Measurements from ENCODE around the gene DCUN1D4.

Gene DCUN1D4

GRCh38 chr4:51840781-51841180 is 2.2 kb upstream of the DCUN1D4 start:
- Histone ChIP-seq H3K79me2 (no peaks in the 10 kb centered on the region), H3K27ac (no peak overlapping the region), H3K4me2 (ENCODE audit: low read length) (no peak overlapping the region), H3K36me3 (ENCODE audit: control insufficient read depth, insufficient read depth, low read length) (no peaks in the 10 kb centered on the region), H3K4me1 (no peaks in the 10 kb centered on the region), H3K27me3 (ENCODE audit: control insufficient read depth, insufficient read depth, low read length) (no peaks in the 10 kb centered on the region), H3K9ac (no peak overlapping the region), H2AFZ (no peak overlapping the region), H3K9me3 (ENCODE audit: control insufficient read depth, low read length) (no peaks in the 10 kb centered on the region), H3K4me3 (ENCODE audit: low read depth, low read length) (no peak overlapping the region)
- TF ChIP-seq, protein P1, sequence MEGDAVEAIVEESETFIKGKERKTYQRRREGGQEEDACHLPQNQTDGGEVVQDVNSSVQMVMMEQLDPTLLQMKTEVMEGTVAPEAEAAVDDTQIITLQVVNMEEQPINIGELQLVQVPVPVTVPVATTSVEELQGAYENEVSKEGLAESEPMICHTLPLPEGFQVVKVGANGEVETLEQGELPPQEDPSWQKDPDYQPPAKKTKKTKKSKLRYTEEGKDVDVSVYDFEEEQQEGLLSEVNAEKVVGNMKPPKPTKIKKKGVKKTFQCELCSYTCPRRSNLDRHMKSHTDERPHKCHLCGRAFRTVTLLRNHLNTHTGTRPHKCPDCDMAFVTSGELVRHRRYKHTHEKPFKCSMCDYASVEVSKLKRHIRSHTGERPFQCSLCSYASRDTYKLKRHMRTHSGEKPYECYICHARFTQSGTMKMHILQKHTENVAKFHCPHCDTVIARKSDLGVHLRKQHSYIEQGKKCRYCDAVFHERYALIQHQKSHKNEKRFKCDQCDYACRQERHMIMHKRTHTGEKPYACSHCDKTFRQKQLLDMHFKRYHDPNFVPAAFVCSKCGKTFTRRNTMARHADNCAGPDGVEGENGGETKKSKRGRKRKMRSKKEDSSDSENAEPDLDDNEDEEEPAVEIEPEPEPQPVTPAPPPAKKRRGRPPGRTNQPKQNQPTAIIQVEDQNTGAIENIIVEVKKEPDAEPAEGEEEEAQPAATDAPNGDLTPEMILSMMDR (IDR thresholded peaks at IDR 0.05): no peak

DNA sequence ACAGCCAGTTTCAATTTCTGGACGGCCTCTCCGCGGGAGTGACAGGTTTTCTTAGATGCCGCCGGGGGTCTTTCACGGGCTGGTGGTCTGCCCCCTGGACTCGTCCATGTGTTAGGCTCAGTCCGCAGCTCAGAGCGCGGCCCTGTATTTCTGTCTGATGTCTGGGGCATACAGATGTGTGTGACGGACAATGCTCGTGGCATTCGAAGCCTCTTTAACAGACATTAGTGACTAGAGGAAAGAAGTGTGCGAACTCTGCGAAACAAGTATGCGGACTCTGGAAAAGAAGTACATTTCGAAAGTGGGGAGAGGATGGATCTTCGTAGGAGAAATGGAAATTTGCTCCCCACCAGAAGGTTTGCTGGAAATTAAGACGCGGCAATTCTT is 793 bp upstream of the DCUN1D4 start:
- H3K9me3 ChIP-seq (ENCODE audit: control insufficient read depth, low read length): no peaks in the 10 kb centered on the region
- no peaks in the 10 kb centered on the region for H3K27me3 ChIP-seq (ENCODE audit: control insufficient read depth, insufficient read depth, low read length)
- no peak overlapping the region for H3K9ac ChIP-seq
- H3K4me1 ChIP-seq: peaks cover 4% of the 10 kb centered on the region
- peak overlapping the region; percentile 90 for H2AFZ ChIP-seq
- no peaks in the 10 kb centered on the region for H3K36me3 ChIP-seq (ENCODE audit: control insufficient read depth, insufficient read depth, low read length)
- peaks cover 10% of the 10 kb centered on the region for H3K79me2 ChIP-seq
- H3K4me3 ChIP-seq (ENCODE audit: low read depth, low read length): peak overlapping the region; percentile 82
- H3K27ac ChIP-seq: peak overlapping the region; percentile 65
- H3K4me2 ChIP-seq (ENCODE audit: low read length): peak overlapping the region; percentile 78
- TF ChIP-seq, protein P1 (IDR thresholded peaks at IDR 0.05): no peak

DNA sequence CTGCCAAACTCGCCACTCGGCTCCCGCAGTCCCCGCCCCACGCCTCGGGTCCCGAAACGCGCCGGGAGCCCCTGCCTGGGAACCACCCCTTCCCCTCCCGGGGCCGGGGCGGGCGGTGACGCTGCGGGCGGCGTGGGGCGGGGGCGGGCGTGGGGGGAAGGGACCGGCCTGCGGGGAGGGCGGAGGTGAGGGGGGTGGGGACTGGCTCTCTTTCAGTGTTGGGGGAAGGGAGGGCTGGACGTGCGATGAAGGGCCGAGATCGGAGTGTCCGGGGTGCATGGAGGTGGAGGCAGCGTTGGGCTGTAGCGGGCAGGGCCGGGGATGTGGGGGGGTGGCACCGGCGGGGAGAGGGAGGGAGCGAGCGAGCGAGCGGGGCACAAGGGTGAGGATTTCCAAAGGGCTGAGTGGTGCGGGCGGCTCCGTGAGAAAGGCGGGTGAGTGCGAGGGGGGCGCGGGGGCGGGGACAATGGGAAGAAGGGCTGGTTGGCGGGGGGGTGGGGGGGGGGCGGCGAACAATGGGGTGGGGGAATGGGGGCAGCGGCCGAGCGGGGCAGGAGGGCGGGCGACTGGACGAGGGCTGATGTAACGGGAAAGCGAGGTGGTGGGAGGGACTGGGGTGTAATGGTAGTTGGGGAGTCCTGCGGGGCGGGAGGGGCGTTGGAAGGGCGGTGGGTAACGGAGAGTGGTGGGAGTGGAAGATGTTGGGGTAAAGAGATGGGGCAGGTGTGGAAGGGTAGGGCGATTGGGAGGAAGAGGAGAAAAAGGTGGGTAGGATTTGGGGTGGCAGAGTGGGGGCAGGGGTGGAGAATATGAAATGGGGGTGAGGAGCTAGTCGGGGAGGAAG is 578 bp downstream of the DCUN1D4 start:
- TF ChIP-seq, protein P1 (IDR thresholded peaks at IDR 0.05): no peak
- no peak overlapping the region for H3K9ac ChIP-seq
- no peaks in the 10 kb centered on the region for H3K9me3 ChIP-seq (ENCODE audit: control insufficient read depth, low read length)
- H3K79me2 ChIP-seq: peaks cover 10% of the 10 kb centered on the region
- H3K27me3 ChIP-seq (ENCODE audit: control insufficient read depth, insufficient read depth, low read length): no peaks in the 10 kb centered on the region
- peaks cover 4% of the 10 kb centered on the region for H3K4me1 ChIP-seq
- H3K36me3 ChIP-seq (ENCODE audit: control insufficient read depth, insufficient read depth, low read length): no peaks in the 10 kb centered on the region
- peak overlapping the region; percentile 91 for H3K4me2 ChIP-seq (ENCODE audit: low read length)
- peak overlapping the region; percentile 82 for H3K4me3 ChIP-seq (ENCODE audit: low read depth, low read length)
- peak overlapping the region; percentile 85 for H3K27ac ChIP-seq
- H2AFZ ChIP-seq: peak overlapping the region; percentile 67

DNA sequence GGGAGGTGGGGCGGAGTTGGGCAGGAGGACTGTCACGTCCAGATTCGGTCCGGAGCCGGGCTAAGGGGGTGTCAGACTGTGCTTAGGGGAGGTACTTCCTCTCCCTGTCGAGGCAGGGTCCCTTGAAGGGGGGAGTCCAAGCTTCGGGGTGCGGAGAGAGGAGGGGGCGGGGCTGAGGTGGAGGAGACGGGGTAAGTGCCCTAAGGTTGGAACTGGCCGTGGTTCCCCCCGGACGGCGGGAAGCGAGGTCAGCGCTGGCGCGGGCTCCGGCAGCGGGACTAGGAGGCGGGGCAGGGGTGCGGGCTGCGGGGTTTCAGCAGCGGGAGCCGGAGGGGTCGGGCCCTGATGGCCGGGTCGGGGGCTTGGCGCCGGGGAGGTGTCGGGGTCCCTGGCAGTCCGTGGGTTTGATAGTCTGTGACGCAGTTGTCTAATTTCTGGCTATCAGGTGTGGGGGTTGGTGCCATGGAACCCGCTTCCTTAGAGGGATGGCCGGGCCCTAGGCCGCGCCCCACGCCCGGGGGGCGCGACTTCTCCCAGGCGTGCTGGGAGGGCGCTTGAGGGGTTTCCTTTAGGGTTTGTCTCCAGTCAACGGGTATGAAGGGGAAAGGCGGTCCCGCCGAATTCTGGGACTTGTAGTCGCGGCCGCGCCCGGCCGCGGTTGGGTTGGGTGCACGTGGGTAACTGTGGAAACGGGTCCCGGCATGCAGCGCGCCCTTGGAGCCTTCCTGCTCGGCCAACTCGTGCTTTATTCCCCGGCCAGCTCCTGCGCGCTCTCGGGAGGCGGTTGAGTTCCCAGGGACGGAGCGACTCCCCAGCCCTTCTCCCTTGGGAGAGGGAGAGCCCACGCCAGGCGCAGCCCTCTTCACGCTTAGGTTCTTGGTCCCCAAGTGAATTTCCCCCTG is 1.5 kb downstream of the DCUN1D4 start:
- H3K4me1 ChIP-seq: peaks cover 5% of the 10 kb centered on the region
- TF ChIP-seq, protein P1 (IDR thresholded peaks at IDR 0.05): no peak

More for the DNA sequence above, 1.5 kb downstream of the DCUN1D4 start:
- H2AFZ ChIP-seq: peak overlapping the region; percentile 67
- H3K27me3 ChIP-seq (ENCODE audit: control insufficient read depth, insufficient read depth, low read length): no peaks in the 10 kb centered on the region
- H3K9ac ChIP-seq: peak overlapping the region; percentile 46
- H3K27ac ChIP-seq: peak overlapping the region; percentile 85
- H3K9me3 ChIP-seq (ENCODE audit: control insufficient read depth, low read length): no peaks in the 10 kb centered on the region
- peaks cover 15% of the 10 kb centered on the region for H3K79me2 ChIP-seq
- no peaks in the 10 kb centered on the region for H3K36me3 ChIP-seq (ENCODE audit: control insufficient read depth, insufficient read depth, low read length)
- peak overlapping the region; percentile 73 for H3K4me3 ChIP-seq (ENCODE audit: low read depth, low read length)
- peak overlapping the region; percentile 91 for H3K4me2 ChIP-seq (ENCODE audit: low read length)
